ENCODE data around the gene TECR.
"Not testable (repeated sequence)": the region's sequence is repeated elsewhere in the genome, so short reads cannot be mapped to it uniquely, and the experiment has no call there.

- not testable (repeated sequence) for TF ChIP-seq POLR2AphosphoS5 (IDR thresholded peaks at IDR 0.05; ENCODE audit: low read depth, low read length); EZH2phosphoT487 (IDR thresholded peaks at IDR 0.05; ENCODE audit: borderline replicate concordance); JUND (IDR thresholded peaks at IDR 0.05); POLR2A (IDR thresholded peaks at IDR 0.05; ENCODE audit: borderline replicate concordance, extremely low read depth, insufficient read depth, insufficient read length)
- TF ChIP-seq, protein P1, sequence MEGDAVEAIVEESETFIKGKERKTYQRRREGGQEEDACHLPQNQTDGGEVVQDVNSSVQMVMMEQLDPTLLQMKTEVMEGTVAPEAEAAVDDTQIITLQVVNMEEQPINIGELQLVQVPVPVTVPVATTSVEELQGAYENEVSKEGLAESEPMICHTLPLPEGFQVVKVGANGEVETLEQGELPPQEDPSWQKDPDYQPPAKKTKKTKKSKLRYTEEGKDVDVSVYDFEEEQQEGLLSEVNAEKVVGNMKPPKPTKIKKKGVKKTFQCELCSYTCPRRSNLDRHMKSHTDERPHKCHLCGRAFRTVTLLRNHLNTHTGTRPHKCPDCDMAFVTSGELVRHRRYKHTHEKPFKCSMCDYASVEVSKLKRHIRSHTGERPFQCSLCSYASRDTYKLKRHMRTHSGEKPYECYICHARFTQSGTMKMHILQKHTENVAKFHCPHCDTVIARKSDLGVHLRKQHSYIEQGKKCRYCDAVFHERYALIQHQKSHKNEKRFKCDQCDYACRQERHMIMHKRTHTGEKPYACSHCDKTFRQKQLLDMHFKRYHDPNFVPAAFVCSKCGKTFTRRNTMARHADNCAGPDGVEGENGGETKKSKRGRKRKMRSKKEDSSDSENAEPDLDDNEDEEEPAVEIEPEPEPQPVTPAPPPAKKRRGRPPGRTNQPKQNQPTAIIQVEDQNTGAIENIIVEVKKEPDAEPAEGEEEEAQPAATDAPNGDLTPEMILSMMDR (IDR thresholded peaks at IDR 0.05 in 2 of 3, conservative IDR thresholded peaks at IDR 0.05 in 1 of 3; ENCODE audit: borderline replicate concordance in 1 of 3, insufficient read depth in 1 of 3, low read depth in 2 of 3, low read length in 2 of 3): not testable (repeated sequence)
Measured at GRCh38 chr19:14541979-14542378, 12.6 kb downstream of the TECR start.
